Panc1 (cell line): ENCODE data around the gene PDZD8. TPM values are rescaled to one million over a fixed set of nuclear protein-coding genes. Genes with fewer than 3 reads are reported as not detected.

Experiments
- ATAC-seq: fragments of 200-7000 bp; cut with Tn5 transposase; 2 replicates; pipeline ENCODE4 v1.9.1; 2020; ENCODE audit warnings: mild to moderate bottlenecking, moderate library complexity
- BruUV-seq: library from RNA; stranded (reverse); fragments of 400-500 nt; replicated peaks from 2 replicates; lab custom pipeline; 2021; lab: Mats Ljungman, UMichigan
- CTCF ChIA-PET: fragments of 300-600 bp; sonication (Branson Sonifier 250); formaldehyde crosslinking; loops from one replicate; lab custom pipeline; 2022; ENCODE audit warnings: antibody characterized with exemption; lab: Charles Lee
- POLR2A ChIA-PET: fragments of 300-600 bp; sonication (Branson Sonifier 250); formaldehyde crosslinking; loops from one replicate; lab custom pipeline; 2022; ENCODE audit warnings: antibody characterized with exemption; lab: Charles Lee
- DNase-seq: peaks from one replicate; pipeline ENCODE4 v3.0.0-alpha.2; 2010; ENCODE audit warnings: low read depth, low spot score
- H3K27ac ChIP-seq: 2 replicates; pipeline ENCODE4 v1.5.1; 2011; ENCODE audit warnings: mild to moderate bottlenecking, low read length, inconsistent platforms
- H3K27me3 ChIP-seq: fragments of 200-500 bp; sonication (Bioruptor generic); 2 replicates; pipeline ENCODE4 v1.6.0; 2014; ENCODE audit warnings: low read length, inconsistent platforms; ENCODE audit not compliant: control insufficient read depth, insufficient read depth
- H3K36me3 ChIP-seq: fragments of 200-500 bp; sonication (Bioruptor generic); 2 replicates; pipeline ENCODE4 v1.5.1; 2014; ENCODE audit warnings: inconsistent platforms, mild to moderate bottlenecking, low read length, moderate library complexity; ENCODE audit not compliant: control insufficient read depth, insufficient read depth
- H3K4me1 ChIP-seq: 2 replicates; pipeline ENCODE4 v1.5.1; 2011; ENCODE audit warnings: inconsistent platforms, mild to moderate bottlenecking, low read length, moderate library complexity; ENCODE audit not compliant: control insufficient read depth, insufficient read depth
- H3K4me3 ChIP-seq, 2 experiments: 2 replicates each; pipeline ENCODE4 v1.5.1; 2011 to 2012; ENCODE audit warnings: low read depth in 2 of 2, low read length in 2 of 2, mild to moderate bottlenecking in 2 of 2, inconsistent platforms in 1 of 2, moderate library complexity in 1 of 2
- H3K9me3 ChIP-seq: fragments of 200-500 bp; sonication (Bioruptor generic); 2 replicates; pipeline ENCODE4 v1.5.1; 2014; ENCODE audit warnings: low read depth, mild to moderate bottlenecking, inconsistent platforms, low read length, moderate library complexity; ENCODE audit not compliant: control insufficient read depth, insufficient read depth
- CTCF ChIP-seq: fragments of 450-650 bp; IDR thresholded peaks from 2 replicates; pipeline ENCODE4 v1.5.1; 2017; ENCODE audit warnings: mild to moderate bottlenecking
- POLR2AphosphoS5 ChIP-seq: IDR thresholded peaks from 2 replicates; pipeline ENCODE4 v1.6.1; 2012; ENCODE audit warnings: mild to moderate bottlenecking, low read depth, low read length, moderate library complexity
- SIN3A ChIP-seq: IDR thresholded peaks from 2 replicates; pipeline ENCODE4 v1.6.1; 2012; ENCODE audit warnings: low read depth, mild to moderate bottlenecking, low read length, moderate library complexity, borderline replicate concordance; ENCODE audit not compliant: insufficient read depth
- TCF7L2 ChIP-seq: IDR thresholded peaks from 2 replicates; pipeline ENCODE4 v1.6.1; 2011; ENCODE audit warnings: mild to moderate bottlenecking, low read depth, low read length, inconsistent platforms
- in situ Hi-C: cut with HindIII; loops from 2 replicates; pipeline ENCODE4 v1.10.0; 2016; ENCODE audit warnings: low sequenced_read_pairs, low pct_unique_long_range_greater_than_20kb
- intact Hi-C: fragments of 100-400 bp; cut with micrococcal nuclease; formaldehyde crosslinking; loops from one replicate; pipeline ENCODE4 v1.10.0; 2022; ENCODE audit not compliant: unreplicated experiment
- total RNA-seq: library from RNA; stranded (reverse); gene quantifications from one replicate; pipeline ENCODE4 v1.2.1, GENCODE V29; 2021; ENCODE audit not compliant: unreplicated experiment
- TF ChIP-seq, protein P1 (sequence below), 2 experiments: IDR thresholded peaks; 2 replicates each; pipeline ENCODE4 v1.6.1; 2011 to 2012; ENCODE audit warnings: low read depth in 2 of 2, control low read depth in 1 of 2, low read length in 1 of 2, mild to moderate bottlenecking in 1 of 2, moderate library complexity in 1 of 2; ENCODE audit not compliant: insufficient read depth in 1 of 2

PDZD8 gene
- total RNA-seq, 1 experiment from 2014 or later = 44.7 TPM

GRCh38 chr10:117256910-117257309 is 118.3 kb downstream of the PDZD8 start:
- Histone ChIP-seq H3K27me3 (peaks cover 26% of the 10 kb centered on the region), H3K4me3 (no peak overlapping the region), H3K9me3 (no peaks in the 10 kb centered on the region), H3K27ac (no peak overlapping the region), H3K36me3 (no peaks in the 10 kb centered on the region), H3K4me1 (no peaks in the 10 kb centered on the region)
- DNase-seq (no peak), ATAC-seq (no peak)
- POLR2A ChIA-PET = no interaction called here
- intact Hi-C loops (no loop called here), in situ Hi-C loops (no loop called here)
- no TSS peak for BruUV-seq
- CTCF ChIA-PET = no interaction called here
- TF ChIP-seq TCF7L2 = no peak
- TF ChIP-seq, protein P1, sequence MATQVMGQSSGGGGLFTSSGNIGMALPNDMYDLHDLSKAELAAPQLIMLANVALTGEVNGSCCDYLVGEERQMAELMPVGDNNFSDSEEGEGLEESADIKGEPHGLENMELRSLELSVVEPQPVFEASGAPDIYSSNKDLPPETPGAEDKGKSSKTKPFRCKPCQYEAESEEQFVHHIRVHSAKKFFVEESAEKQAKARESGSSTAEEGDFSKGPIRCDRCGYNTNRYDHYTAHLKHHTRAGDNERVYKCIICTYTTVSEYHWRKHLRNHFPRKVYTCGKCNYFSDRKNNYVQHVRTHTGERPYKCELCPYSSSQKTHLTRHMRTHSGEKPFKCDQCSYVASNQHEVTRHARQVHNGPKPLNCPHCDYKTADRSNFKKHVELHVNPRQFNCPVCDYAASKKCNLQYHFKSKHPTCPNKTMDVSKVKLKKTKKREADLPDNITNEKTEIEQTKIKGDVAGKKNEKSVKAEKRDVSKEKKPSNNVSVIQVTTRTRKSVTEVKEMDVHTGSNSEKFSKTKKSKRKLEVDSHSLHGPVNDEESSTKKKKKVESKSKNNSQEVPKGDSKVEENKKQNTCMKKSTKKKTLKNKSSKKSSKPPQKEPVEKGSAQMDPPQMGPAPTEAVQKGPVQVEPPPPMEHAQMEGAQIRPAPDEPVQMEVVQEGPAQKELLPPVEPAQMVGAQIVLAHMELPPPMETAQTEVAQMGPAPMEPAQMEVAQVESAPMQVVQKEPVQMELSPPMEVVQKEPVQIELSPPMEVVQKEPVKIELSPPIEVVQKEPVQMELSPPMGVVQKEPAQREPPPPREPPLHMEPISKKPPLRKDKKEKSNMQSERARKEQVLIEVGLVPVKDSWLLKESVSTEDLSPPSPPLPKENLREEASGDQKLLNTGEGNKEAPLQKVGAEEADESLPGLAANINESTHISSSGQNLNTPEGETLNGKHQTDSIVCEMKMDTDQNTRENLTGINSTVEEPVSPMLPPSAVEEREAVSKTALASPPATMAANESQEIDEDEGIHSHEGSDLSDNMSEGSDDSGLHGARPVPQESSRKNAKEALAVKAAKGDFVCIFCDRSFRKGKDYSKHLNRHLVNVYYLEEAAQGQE (IDR thresholded peaks at IDR 0.05; ENCODE audit: insufficient read depth in 1 of 2, low read depth in 2 of 2, low read length in 1 of 2) = no peak
- no peak for TF ChIP-seq SIN3A
- TF ChIP-seq CTCF = no peak
- TF ChIP-seq POLR2AphosphoS5 = no peak

DNA sequence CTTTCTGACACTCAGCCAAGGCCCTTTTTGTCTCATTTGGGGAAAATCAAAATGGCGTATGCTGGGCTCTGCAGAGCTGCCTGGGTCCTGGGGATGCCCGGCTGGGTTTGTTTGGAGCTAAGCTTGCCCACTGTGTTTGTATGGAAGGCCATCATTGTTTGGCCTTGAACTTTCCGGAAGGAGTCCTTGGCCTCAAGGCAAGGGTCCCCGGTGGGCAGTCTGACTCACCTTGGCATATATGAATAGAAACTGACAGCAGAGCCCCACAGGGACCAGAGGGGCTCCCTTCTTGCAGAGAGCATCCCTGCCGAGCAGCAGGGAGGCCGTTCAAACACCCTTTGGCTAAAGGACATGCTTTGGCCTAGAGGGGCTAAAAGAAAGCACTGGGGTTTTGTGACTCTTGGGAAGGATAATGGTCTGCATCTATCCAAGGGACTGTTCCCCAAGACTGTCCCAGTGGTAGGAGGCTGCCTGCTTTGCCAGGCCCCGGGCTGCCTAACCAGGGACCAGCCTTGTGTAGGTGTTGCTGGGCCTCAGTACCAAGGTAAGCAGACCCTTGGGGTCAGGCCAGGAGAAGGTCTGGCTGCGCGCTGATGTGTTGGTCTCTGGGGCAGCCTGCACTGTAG is 119.3 kb downstream of the PDZD8 start:
- ChIA-PET POLR2A (no interaction called here), CTCF (no interaction called here)
- BruUV-seq = no TSS peak
- TF ChIP-seq CTCF (no peak), POLR2AphosphoS5 (no peak), SIN3A (no peak)
- intact Hi-C loops = no loop called here
- no peaks in the 10 kb centered on the region for H3K9me3 ChIP-seq
- H3K4me1 ChIP-seq = no peaks in the 10 kb centered on the region
- no peak overlapping the region for H3K4me3 ChIP-seq
- no peaks in the 10 kb centered on the region for H3K36me3 ChIP-seq
- no peak; the same call in 1 of the 2 replicates for ATAC-seq
- H3K27ac ChIP-seq = no peak overlapping the region
- DNase-seq = no peak
- H3K27me3 ChIP-seq = peaks cover 31% of the 10 kb centered on the region
- in situ Hi-C loops = no loop called here
